GM19099 (cell line): Measurements from ENCODE around the gene HIPK1.

Experiments
- POLR2A ChIP-seq: IDR thresholded peaks from 3 replicates; pipeline ENCODE4 v1.6.1; 2011; ENCODE audit warnings: low read depth; ENCODE audit not compliant: insufficient read length; ENCODE audit errors: extremely low read depth

HIPK1 gene

DNA sequence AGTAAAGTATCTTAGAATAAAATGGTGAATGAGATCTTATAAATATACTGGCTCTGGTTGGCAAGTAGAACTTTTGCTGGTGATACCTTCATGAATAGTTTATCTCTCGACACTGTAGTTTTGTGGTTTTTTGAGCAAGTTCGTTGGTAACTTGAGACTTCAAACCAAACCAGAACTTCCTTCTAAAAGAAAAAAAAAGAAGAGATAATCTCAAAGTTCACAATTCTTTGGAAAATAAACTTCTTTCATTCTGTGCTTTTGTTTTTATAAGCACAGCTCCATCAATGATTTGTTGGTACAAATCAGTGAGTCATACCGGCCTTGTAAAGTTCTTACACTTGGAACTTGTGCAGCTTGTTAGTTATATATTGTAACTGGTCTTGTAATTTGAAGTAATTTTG, 2.3 kb downstream of the HIPK1 start:
- TF ChIP-seq POLR2A = no peak

GRCh38 chr1:113934006-113934405, 4.9 kb downstream of the HIPK1 start:
- TF ChIP-seq POLR2A = no peak

- TF ChIP-seq POLR2A = no peak
Measured at GRCh38 chr1:113934511-113935055, 5.5 kb downstream of the HIPK1 start.

GRCh38 chr1:113935176-113935575, 6.1 kb downstream of the HIPK1 start:
- no peak for TF ChIP-seq POLR2A

DNA sequence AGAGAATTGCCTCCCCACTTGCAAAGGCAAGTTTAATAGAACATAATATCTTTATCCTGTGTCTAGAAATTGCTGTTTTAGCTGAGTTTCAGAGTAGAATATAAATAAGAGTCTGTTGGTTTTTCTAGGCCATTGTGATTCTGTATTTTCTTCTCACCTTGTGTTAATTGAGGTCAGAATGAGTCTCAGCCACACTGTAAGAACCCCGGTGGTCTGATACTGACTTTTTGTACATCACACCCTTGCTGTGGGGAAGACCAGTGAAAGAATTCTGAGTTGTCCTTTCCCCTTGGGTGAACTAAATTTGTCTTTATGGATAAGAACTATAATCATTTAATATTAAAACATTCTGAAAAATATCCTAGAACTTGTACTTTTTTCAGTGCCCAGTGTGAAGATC, 6.8 kb downstream of the HIPK1 start:
- TF ChIP-seq POLR2A = no peak

- no peak for TF ChIP-seq POLR2A
Measured at GRCh38 chr1:113937146-113937545, 8.0 kb downstream of the HIPK1 start.

DNA sequence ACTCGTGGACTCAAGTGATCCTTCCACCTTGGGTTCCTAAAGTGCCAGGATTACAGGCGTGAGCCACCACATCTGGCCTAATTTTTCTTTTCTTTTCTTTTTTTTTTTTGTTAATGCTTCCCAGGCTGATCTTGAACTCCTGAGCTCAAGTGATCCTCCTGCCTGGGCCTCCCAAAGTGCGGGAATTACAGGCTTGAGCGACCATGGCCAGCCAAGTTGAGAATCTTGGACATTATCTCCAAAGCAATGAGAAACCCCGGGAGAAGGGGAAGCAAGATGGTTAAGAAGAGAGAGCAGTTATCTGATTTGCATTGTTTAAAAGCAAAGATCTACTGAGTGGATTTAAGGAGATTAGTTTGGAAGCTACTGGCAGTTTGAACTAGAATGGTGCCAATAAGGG, 9.1 kb downstream of the HIPK1 start:
- no peak for TF ChIP-seq POLR2A

GRCh38 chr1:113940365-113941244, 11.5 kb downstream of the HIPK1 start:
- no peak for TF ChIP-seq POLR2A

- no peak for TF ChIP-seq POLR2A
Measured at GRCh38 chr1:113941245-113941559, 12.1 kb downstream of the HIPK1 start.

DNA sequence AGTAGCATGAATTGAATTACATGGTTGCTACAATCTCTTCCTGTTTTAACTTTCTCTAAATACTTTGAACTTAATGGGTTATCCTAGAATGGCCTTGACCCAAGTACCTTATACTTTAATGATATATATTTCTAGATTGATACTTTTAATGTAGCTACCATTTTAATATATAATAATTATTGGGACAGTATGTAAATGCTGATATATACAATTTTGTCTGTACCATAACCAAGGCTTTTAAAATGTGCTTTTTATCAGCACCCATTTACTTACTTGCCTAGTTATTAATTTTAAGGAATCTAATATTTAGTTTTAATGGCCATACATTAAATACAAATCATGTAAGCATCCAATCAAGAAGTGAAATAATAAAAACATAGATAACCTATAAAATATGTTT, 13.4 kb downstream of the HIPK1 start:
- TF ChIP-seq POLR2A = no peak

GRCh38 chr1:113943028-113943811, 14.1 kb downstream of the HIPK1 start:
- TF ChIP-seq POLR2A = no peak

DNA sequence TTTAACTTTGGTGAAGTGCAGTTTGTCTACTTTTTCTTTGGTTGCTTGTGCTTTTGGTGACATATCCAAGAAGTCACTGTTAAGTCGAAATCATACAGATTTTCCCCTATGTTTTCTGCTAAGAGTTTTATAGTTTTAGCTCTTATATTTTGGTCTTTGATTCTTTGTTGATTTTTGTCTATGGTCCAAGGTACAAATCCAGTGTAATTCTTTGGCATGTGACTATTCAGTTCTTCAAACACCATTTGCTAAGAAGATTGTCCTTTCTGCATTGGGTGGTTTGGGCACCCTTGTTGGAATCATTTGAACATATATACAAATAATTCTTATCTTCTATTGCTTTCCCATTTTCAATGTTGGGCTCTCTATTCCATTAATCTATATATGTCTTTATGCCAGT, 16.2 kb downstream of the HIPK1 start:
- no peak for TF ChIP-seq POLR2A

DNA sequence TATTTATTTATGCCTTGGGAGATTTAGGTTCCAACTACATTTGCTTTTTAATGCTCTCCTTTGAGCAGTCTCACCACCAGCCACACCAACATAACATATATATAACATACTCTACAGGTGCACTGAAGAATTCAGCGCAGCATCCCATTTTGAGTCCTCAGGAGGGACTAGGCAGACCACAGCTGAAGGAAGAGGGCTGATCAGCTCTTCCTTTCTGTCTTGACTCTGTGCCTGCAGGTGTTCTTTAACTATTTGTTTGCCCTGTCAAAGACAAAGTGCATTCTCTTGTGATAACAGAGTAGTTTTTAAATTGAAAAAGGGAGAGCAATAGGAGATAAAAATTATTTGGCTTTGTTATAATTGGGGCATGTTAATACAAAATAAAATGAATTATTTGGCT, 17.0 kb downstream of the HIPK1 start:
- no peak for TF ChIP-seq POLR2A

DNA sequence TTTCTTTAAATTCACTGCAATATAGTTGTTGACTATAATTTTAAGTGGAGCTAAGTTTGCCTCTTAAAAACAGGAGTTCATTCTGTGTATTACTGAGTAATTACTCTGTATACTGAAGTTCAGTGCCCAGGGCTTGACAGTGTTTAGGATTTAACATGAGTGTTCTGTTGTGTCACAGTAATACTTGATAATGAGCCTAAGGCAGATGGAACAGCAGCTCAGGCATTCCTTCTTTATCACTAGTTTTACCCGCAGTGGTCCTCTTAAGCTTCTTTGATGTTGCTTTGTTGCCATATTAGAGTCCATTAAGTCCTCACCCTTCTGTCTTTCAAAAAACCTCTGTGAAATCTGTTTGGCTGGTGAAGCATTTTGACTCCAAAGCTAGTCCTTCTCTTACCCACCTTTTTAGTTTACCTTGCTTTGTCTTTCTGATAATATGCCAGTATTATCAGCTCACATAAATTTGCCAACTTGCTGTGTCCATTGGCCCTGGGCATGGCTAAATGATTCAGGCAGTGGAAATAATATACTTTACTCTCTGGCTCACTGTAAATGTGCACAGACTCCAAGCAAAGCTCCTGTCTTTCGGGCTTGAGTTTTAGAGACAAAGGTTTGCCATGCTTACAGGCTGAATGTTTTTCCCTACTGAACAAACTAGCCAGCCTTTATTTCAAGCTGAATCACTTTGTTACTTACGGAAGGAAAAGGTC, 17.7 kb downstream of the HIPK1 start:
- TF ChIP-seq POLR2A = no peak

DNA sequence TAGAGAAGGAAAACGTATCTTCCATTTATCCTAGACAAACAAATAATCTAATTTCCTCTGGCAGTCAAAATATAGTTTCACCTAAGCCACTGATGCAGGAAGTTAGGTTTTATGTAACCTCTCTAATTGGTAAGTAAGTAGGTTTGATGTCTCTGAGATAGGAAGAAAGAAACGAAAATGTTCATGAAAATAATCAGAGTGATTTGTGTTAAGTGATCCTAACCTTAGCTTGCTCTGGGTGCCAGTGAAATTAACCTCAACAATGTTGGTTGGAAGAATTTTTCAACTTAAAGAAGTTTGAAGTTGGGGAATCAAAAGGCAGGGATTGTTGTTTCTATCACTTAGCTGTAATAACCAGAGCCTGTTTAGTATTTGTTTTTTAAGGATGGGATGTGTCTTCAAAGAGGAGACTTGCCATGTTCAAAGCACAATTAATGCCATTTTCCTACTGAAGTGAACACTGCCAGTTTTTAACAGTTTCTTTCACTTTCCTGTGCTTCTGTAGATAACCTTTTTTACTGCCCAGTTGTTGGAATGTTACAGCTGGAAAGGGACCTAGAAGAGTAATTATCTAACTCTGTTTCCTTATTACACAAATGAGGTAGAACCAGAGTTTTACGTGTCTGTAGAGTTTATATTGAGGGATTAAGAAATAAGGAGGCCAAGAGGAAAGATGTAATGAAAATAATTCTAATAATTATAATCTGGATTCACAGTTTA, 18.4 kb downstream of the HIPK1 start:
- TF ChIP-seq POLR2A = no peak

GRCh38 chr1:113949007-113949406, 19.9 kb downstream of the HIPK1 start:
- TF ChIP-seq POLR2A = no peak

GRCh38 chr1:113950908-113951307, 21.8 kb downstream of the HIPK1 start:
- TF ChIP-seq POLR2A = no peak
